GM21717 (cell line): ENCODE measurements around the gene CTDSP2.

Source experiments
- ATAC-seq: cut with Tn5 transposase; IDR thresholded peaks from one replicate; pipeline ENCODE4 v1.9.1; 2021; ENCODE audit warnings: mild to moderate bottlenecking, moderate library complexity; ENCODE audit not compliant: unreplicated experiment

The CTDSP2 gene

DNA sequence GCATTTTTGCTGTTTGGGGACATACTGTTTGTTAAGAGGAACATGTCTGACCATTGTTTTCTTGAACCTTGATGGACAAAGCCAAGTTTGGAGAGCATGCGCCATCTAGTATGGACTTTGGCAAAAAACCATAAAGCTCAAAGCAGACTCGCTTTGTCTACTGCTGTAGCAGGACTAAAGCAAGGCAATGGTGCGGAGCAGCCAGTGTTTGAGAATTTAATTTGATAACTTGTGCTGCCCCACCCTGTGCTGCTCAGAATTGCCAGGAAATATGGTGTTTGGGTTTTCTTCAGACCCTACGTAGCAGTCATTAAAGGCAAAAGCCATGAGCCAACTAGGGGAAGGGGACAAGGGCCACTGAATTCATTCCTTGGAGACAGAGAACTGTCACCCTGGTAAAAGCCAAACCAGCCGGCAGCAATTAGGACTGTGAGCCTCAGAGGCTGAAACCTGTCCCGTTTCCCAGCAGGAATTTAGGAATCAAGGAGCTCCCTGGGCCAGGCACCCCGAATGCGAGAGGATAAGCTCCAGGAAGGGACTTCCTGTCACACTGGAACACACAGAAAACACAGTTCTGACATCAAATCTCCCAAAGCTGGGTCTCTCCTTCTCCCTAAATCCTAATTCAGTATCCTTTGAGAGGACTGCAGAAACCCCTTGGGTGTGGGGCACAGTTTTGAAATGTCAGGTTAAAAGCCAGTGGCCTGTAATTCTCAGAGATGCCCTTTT, 29.1 kb downstream of the CTDSP2 start:
- ATAC-seq: no peak

DNA sequence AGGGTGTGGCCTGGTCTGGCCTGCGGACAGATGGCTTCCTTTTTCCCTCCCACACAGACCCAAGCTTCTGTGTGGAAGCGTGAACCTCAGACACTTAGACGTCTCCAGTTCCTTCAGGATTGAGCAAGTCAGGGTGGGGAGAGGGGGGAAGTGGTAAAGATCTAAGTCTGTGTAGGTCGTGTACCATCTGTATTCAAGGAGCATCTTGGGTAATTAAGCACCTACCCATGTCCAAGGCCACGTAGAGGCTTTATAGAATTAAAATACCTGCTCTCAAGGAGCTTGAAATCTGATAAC, 29.7 kb downstream of the CTDSP2 start:
- no peak for ATAC-seq

DNA sequence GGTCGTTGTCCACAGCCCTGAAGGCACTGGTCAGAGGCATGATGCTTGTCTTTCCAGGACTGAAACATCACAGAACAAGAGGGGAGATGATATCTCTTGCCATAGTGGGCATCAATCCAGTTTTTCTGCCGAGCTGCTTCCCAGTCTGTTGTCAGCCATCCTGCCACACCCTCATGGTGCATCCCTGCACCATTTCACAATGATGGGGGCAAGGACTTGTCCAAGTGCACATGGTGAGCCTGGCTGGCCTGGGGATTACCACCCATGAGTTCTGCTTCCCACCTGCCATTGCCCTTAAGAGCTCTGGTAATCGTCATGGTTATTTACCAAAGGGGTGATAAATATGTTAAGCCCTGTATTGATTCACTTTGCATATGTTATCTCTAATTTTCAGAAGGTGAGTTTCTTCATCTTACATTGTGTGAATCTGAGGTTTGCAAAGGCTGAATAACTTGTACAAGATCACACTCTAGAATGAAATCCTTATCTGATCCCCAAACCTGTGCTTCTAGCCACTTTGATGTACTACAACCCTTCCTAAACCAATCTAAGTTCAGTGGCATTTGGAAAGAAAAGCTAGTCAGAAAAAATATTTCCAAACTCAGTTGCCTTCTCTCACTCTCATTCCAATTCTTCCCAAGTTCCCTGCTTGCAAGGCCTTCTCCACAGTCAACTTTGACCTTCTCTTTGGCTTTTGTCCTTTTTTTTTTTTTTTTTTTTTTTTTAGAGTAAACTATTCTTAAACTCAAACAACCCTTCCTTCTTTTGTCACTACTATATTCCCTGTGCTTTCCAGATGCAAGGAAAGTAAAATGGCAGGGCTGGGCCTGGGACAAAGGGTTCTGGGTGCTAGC, 30.3 kb downstream of the CTDSP2 start:
- no peak for ATAC-seq

DNA sequence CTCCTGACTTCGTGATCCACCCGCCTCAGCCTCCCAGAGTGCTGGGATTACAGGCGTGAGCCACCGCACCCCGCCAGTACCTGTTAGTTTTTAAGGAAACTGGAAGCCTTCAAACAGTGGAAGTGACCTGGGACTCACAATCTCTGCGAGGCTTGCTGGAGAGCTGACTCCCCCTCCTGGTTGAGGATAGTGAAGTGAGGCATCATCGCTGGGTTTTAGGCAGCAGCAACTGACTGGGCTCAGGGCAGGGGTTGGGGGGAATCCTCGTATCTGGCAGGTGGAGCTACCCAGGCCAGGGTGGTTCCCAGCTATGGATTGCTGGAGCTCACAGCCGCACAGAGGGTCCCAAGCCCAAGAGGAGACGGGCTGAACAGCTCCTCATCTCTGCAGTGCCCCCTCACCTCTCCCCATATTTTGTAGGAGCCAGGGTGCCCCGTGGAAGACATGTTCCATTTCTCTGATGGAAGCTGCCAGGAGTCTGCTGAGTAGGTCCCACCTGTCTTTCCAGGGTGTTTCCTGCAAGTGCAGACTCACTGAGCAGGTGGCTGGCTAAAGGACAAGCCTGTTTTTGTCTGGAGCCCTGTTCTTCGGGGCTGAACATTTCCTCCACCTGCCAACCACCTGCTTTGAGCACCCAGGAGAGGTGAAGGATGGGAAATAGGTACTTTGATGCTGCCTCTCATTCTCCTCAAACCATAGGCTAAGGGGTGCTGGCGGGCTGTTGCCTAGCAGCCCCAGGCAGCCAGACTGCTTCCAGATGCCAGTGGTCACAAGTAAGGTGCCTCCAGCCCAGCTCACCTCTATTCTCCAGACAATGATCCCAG, 31.1 kb downstream of the CTDSP2 start:
- no peak for ATAC-seq

DNA sequence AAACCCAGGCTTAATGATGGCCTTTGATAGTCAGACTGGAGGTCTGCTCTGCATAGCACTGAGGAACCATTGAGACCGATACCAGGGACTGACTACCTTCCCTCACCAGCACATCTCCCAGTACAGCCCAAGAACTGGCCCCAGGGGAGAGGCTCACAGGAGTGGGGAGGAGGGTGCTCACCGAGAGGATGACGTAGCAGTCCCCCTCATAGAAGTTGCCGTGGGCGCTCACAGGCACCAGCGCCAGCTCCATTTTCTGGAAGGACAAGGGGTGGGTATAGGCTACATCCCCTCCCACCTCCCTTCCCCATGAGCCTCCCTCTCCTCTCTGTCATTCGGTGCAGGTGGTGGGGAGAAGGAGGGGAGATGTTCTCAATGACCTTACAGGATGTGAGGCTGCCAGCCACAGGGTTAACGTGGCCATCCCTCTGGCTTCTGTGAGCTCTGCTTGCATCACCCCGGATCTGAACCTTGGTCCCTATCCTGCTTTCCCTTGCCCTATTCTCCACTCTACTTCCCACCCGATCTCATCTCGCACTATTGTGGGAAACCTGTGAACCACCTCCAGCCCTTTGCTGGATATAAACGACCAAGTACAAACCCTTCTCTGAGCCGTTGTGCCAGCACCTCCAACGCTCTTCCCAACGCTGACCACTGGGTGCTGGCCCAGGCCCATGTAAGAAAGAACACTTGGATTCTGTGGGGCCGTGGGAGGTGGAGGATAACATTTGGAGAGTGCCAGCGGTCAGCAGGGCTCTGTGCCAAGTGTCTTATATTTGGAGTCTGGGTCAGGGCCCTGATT, 32.4 kb downstream of the CTDSP2 start:
- ATAC-seq: no peak

DNA sequence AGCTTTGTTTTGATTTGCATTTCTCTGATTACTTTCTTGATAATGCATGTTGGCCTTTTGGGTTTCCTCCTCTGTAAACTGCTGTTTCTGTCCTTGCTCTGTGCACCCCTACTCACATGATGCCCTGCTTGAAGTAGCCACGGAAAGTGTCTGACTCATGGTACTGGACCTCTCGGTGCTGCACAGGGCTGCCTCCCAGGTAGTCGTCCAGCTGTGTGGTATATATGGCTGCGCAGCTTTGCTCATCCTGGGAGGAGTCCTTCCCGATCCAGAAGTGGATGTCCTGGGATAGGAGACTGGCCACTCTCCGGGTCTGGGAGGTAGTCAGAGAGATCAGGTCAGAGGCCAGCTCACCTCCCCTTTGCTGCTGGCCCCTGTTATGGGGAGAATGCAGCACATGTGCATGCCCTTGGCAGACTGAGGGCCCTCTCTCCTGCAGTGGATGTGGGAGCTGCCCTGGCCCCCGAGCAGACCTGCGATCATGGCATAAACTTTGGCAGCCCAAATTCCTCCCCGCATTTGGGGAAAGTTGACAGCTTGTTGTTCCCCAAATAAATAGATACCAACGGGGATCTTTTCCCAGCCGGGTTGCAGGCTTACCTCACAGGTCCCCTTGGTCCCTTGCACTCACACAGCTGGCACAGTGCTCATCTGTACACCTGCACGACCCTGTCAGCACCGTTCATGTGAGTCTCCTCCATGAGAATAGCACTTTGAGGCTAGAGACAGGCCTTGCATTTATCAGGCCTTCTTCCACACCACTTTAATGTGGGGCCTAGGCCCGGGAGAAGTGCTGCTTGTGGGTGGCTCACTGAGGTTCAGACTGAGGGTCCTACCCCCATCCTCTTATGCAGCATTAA, 33.2 kb downstream of the CTDSP2 start:
- no peak for ATAC-seq

DNA sequence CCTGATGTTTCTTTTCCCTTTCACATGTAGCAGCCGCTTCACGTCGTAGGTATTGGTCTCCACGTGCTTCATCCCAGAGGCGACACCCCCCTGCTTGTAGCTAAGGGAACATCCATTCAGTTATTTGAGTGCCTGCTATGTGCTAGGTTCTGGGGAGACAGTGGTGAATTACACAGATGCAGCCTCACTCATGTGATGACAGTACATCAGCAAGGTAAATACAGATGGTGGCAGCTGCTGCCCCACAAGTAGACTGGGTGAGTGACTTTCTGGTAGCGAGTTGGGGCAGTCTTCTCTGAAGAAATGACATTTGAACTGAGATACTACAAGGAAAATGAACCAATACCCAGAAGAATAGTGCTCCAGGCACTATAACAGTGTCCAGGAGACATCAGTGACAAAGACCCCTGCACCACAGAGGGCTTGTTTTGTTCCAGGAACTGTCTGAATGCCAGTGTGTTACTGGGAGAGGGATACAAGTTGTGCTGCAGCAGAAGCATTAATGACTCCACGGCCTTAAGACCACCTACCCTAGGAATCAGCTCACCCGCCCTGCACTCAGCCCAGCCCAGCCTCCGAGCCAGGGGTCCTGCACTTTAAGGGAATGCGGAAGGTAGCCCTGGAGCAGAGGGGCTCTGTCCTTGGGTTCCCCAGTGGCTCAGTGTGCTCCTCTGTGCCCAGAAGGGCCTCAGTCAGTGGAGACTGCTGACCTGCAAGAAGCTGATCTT, 35.3 kb downstream of the CTDSP2 start:
- no peak for ATAC-seq

DNA sequence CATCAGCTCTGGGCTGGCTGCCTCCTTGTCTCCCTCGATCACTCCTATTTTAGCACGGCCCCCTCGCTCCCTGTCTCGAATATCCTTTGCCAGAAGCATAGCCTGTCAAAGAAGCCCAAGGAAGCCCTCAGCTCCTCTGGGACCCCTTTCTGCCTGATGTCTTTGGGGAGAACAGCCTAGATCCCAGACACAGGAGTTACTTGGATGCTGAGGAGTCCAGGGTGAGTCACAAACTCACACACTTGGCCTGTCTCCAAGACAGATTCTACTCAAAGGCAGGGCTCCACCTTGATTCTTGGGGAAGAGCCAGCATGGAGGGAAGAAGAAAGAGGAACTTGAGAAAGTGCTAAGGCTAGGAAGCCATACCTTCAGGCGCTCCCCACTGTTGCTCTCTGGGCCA, 36.1 kb downstream of the CTDSP2 start:
- ATAC-seq: no peak

DNA sequence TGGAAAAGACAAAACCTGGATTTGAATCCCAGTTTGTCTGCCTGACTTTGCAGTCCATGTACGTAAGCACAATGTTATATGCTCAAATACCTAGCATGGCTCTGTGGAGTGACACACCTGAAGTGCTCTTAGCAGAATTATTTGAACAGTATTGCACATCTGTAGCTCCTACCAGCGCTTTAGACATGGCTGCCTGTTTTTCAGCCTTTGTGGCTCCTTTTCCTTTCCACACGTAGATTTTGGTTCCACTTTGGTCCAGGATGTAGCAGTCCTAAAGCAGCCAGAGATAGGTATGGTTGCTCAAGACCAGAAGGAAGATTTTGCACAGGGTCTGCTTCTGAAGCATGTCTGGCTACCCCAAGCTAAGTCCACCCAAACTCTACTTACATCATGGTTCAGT, 37.1 kb downstream of the CTDSP2 start:
- no peak for ATAC-seq

DNA sequence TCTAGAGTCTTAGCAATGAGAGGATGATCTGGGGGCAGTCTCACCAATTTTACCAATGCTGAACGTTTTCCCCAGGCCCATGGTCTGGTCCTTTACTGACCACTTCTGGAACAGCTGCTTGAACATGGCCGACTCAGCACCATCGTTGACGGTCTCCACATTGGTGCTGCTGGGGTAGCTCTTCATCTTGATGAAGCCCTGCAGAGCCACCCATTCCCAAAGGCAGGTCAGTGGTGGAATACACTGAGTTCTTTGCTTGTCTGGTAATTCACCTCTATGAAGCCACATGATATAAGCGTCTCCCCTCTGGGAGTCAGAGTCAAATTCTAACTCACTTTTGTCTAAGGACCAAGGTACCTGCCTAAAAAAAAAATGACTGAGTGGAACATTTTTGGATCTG, 38.2 kb downstream of the CTDSP2 start:
- no peak for ATAC-seq

DNA sequence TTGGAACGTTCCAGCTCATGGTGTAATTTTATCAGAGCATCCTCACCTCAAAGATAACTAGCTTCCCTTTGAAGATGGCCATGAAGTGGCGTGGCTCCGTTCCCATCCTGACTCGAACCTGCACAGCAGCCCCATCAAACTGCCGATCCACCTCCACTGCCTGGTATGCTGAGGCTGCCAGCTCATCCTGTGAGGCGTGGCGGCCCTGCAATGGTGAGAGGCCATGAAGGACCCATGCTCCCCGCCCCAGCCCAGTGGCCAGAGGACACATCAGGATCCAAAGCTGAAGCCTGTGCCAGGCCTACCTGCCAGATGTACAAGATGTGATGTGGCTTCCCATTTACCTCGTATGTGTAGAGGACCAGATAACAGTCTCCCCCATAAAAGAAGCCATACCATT, 39.2 kb downstream of the CTDSP2 start:
- ATAC-seq: no peak

DNA sequence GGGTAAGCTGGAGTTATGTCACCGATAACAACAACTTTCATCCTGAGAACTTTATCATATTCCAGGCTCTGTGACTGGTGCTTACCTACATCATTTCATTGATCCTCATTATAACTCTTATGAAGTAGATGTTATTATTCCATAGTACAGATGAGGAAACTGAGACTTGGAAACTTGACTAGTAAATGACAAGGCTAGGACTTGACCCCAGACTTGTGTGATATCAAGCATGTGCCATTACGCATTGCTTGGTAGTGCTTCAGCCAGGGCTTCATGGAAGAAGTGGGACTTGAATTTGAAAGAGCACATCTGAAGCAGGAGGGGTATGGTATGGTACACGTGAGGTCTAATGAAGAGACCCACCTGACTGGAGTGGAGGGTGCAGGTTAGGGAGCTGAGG, 39.9 kb downstream of the CTDSP2 start:
- no peak for ATAC-seq

DNA sequence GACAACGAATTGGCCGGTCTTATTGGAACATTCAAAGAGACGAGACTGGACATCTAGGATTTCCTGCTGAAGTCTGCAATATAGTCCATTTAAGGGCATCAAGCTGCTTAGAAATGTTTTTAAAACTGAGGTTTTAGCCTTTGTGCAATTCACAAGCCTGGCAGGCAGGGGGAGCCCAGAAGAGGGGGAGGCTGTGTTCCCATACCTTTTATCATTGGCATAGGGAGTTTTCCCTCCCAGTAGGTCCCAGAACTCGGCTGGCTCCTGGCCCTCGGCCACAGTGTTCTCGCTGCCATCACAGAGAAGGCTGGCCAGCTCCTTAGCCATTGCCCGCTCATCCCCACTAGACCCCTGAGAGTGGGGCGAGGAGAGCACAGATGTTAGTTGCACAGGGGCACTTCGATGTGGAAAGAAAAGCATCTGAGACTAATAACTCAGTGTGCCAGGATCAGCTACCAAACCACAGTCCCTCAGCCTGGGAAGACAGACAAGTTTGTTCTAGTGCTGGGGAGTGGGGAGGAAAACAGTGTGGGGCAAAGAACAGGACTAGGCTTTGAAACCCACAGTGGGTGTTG, 43.1 kb downstream of the CTDSP2 start:
- no peak for ATAC-seq

DNA sequence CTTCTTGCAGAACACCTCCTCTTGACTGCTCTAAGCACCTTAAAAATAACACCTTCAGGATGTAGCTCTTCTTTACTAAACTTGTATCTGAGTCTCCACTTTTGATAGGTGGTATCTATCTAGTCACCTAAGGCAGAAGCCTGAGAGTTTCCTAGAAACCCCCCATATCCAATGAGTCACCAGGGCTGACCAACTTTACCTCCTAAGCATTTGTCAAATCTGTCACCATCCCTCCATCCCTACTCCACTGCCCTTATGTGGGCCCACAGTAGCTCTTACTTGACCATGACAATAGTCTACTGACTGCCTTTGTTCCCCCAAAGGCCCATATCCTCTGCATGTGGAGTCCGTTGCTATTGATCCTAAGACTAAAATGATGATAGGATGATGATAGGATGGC, 43.9 kb downstream of the CTDSP2 start:
- no peak for ATAC-seq

DNA sequence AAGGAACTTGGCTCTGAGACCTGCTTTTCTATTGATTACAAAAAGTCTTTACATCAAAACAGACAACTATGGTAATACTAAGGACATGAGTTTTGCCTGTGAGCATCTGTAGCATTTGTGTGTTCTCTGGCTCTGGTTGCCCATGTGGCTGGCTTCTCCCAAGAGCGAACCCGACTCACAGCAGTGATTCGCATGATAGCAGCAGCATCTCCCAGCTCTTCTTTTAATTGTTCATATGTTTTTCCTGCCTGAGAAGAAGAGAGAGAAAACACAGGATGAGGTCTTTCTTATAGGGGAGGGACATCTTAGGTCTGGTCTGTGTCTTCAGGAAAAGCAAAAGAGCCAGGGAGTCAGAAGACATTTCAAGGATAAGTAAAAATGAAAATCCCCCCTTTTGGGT, 45.6 kb downstream of the CTDSP2 start:
- no peak for ATAC-seq

DNA sequence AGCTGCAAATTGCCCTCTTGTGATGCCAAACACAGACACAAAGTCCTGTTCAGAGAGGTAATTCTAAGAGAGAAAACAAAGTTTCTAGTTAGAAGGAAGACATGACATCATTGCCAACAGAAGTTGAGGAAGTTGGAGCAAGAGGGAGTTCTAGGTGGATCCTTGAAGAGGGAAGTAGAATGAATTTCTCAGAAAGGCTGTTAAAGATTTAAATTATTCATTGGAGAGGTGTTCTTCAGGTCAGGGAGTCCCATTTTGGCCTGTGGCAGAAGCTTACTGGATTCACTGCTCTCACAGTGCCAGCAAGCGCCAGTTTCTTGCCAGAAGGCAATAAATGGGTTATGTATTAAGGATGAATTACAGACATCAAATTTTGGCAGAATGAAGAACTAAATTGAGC, 48.6 kb downstream of the CTDSP2 start:
- ATAC-seq: no peak

DNA sequence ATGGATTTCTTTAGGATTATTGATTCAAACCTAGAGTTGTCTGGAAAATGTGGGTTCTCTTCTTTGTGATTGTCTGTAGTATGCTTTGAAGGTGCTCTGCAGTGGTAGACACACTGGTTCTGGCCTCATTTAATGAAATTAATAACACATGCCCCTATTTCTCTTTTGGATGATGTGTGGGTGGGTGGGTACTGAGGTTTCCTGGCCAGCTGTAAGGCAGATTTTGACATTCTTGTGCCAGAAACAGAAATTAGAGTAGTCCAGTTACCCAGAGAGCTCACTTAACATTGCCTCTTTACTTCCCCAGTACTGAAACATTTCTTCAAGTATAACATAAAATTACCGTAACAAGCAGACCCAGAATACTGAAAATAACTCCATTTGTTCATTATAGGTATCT, 49.5 kb downstream of the CTDSP2 start:
- no peak for ATAC-seq

DNA sequence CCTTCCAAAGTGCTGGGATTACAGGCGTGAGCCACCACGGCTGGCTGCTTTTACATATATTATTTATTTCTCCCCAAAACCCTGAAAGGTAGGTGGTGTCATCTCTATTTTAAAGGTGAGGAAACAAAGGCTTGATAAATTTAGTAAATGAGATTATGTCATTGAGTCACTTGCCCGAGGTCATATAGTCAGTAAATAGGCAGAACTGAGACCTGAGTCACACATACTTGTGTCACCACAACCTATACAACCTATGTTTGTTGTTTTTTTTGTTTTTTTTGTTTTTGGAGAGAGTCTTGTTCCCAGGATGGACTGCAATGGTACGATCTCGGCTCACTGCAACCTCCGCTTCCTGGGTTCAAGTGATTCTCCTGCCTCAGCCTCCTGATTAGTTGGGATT, 51.2 kb downstream of the CTDSP2 start:
- ATAC-seq: no peak

DNA sequence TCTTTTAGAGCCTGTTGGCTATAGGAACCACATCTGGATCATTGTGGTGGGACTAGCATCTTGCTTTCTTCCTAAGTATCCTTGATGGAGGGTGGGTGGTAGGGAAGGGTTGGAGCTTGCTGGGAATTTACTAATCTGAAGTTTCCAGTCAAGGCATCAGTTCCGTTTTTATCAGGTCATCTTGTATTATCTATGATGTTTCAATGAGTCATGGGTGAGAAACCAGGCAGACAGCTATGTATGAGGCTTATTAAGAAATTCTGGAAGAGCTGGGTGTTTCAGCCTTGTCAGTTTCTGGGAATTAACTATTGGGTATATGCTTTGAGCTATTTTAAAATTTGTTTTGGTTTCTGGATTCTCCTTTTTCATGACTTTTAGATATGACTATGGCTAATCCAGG, 52.6 kb downstream of the CTDSP2 start:
- no peak for ATAC-seq
